SIG-M5 (cell line): ENCODE data around the gene NPAS2.

Source experiments
- DNase-seq: peaks from one replicate; lab custom pipeline; 2025; lab: John Stamatoyannopoulos, UW

Gene NPAS2

GRCh38 chr2:100988630-100989417 lies 168.9 kb downstream of the NPAS2 start:
- no peak for DNase-seq

GRCh38 chr2:100989666-100990065 lies 169.7 kb downstream of the NPAS2 start:
- no peak for DNase-seq

GRCh38 chr2:100990166-100990565 lies 170.2 kb downstream of the NPAS2 start:
- no peak for DNase-seq

DNA sequence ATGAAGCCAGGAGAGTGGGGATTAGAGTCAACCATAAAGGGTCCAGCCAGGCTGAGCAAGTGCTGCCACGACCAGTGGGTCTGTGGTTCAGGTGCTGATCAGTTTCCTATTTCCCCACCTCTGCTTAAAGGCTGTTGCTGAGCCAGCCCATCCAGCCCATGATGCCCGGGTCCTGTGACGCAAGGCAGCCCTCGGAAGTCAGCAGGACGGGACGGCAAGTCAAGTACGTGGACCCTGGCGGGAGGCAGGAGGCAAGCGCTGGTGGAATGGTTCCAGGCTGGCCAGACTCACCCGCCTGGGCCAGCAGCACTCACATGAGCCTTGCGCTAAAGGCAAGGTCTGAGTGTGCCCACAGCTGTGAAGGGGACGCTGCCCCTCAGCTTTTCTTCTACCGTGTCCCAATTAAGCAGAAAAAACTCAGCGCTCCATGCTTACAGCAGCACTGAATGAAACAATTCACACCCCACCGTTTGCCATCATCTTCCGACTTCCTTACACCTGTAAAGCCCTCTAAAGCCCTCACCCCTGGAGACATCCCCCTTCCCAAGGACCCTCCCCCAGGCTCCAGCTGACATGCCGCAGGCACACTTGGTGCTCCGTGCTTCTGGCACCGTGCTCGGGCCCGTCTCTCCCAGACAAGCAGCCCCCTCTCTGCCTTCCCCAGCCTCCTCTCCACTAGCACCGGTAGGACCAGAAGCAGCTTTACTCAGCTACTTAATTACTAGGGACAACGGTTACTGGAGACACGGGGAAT lies 170.9 kb downstream of the NPAS2 start:
- DNase-seq, result no peak

GRCh38 chr2:100991404-100991773 lies 171.4 kb downstream of the NPAS2 start:
- DNase-seq, result no peak

DNA sequence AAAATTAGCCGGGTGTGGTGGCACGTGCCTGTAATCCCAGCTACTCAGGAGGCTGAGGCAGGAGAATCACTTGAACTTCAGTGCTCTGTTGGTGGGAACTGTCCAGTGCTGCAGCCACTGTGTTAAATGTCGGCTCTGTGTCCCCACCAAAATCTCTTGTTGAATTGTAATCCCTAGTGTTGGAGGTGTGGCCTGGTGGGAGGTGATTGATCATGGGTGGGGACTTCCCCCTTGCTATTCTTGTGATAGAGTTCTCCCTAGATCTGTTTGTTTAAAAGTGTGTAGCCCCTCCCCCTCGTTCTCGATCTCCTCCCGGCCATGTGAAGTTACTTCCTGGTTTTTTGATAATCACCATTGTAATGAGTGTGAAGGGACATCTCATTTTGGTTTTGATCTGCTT lies 172.3 kb downstream of the NPAS2 start:
- no peak for DNase-seq

GRCh38 chr2:100993294-100993693 lies 173.4 kb downstream of the NPAS2 start:
- DNase-seq, result no peak

- DNase-seq, result no peak
Measured at GRCh38 chr2:100995309-100996075, 175.6 kb downstream of the NPAS2 start.

GRCh38 chr2:100997509-100998234 lies 177.7 kb downstream of the NPAS2 start:
- no peak for DNase-seq

DNA sequence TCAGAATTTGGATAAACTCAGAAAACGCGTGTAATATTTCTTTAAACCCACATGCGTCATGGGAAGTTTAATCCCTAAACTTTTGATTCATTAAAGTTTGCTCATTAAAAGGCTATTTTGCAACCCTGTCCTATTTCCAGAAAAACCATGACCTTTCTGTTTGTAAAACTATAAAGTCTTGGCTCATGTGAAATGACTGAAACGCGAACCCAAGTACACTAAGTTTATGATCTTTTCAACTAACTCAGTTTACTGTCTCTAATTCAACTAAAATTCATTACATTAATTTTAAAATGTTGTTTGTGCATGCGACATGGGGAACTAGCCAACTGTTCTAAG lies 178.3 kb downstream of the NPAS2 start:
- no peak for DNase-seq

DNA sequence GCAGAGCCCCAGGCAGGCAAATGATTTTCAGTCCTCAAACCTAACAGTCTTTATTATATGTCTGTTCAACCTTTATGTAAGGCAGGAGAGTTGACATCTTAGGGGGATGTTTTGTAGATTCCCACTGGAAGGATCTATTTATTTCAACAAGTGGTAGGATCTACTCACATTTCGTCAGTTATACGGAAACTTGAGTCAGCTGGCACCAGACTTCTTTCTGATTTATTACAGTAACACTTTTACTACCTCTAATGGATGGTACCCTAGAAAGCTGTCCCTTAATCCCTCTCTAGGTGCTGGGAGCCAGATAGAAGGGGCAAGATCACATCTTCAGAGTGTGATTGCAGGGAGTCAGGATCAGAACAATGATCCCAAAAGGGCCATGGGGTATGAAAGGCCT lies 180.1 kb downstream of the NPAS2 start:
- no peak for DNase-seq

DNA sequence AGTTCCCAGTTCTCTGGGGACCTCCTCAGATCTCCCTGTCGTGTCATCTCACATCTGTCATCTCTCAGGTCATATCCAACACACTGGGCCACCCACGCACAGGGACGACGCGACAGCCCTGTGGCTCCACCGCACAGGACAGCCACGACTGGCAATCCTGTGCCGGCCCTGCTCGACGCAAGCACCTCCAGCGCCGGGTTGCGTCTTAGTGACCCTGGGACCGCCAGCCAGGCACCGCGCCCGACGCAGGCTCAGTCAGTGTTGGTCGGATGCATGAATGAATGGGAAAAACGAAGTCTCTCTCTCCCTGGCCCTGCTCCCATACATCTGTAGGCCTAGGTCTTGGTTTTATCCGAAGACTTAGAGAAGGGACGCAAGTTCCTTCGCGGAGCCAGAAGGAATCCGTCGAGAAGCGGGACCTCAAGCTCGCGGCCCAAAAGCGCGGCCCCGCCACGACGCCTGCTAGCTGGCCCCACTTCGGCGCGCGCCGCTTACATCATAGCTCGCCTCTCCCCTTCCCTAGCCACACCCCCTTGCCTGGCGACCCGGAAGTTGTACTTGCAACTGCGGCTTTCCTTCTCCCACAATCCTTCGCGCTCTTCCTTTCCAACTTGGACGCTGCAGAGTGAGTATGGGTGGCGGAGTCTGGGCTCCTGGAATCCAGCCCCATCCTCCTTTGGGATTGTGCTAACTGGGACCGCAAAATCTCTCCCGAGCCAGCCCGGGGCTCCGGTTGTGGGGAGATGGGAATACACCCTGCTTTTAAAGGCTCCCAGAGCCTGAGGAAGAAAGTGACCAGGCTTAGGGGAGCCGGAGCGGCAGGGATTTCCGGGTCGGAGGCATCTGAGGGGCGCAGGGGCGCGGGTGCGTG lies 182.0 kb downstream of the NPAS2 start, which contains the start of gene RPL31:
Gene RPL31, plus strand, starts transcription at position 599 of the 871 bp plus-strand sequence. CDS start 413 bp downstream, outside the sequence.
- peak; percentile 94 for DNase-seq

- DNase-seq, result no peak
Measured at GRCh38 chr2:101002562-101003277, 182.8 kb downstream of the NPAS2 start.

DNA sequence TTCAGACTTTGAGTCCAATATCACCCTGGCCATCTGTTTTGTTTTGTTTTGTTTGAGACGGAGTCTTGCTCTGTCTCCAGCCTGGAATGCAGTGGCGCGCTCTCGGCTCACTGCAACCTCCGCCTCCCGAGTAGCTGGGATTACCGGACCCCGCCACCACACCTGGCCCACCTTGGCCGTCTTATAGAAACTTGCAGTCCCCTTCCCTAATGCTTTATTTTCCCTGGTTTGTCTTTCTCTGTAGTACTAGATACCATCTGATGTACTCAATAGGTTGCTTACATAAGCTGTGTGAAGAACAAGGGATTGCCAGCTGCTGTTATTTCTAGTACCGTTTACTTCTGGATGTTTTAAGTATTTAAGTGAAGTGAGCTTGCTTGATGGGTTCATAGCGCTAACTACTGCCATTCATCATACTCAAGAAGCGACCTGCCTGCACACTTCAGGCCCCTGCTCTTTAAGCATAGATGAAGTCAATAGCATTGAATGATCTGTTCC lies 183.4 kb downstream of the NPAS2 start:
- no peak for DNase-seq

GRCh38 chr2:101004620-101005325 lies 184.8 kb downstream of the NPAS2 start:
- no peak for DNase-seq

- DNase-seq, result no peak
Measured at GRCh38 chr2:101006065-101006715, 186.3 kb downstream of the NPAS2 start.

- DNase-seq, result no peak
Measured at GRCh38 chr2:101007415-101008345, 187.7 kb downstream of the NPAS2 start.

- no peak for DNase-seq
Measured at GRCh38 chr2:101011152-101011551, 191.2 kb downstream of the NPAS2 start.
